SU-DHL-6 (cell line): ENCODE results near the gene COL5A1.

Experiments used
- EZH2phosphoT487 ChIP-seq: fragments of 200-600 bp; sonication (generic), shearing (Covaris generic); conservative IDR thresholded peaks from 2 replicates; pipeline ENCODE4 v1.6.1; 2018; ENCODE audit warnings: mild to moderate bottlenecking, antibody characterized with exemption, low read length, moderate library complexity, mixed read lengths
- TF ChIP-seq, protein P1 (sequence below): fragments of 200-600 bp; sonication (generic); IDR thresholded peaks from one replicate; pipeline ENCODE4 v1.5.1; 2017; ENCODE audit warnings: antibody characterized with exemption, mild to moderate bottlenecking, low read length, moderate library complexity; ENCODE audit not compliant: insufficient read depth, poor library complexity, severe bottlenecking

- TF ChIP-seq, protein P1, sequence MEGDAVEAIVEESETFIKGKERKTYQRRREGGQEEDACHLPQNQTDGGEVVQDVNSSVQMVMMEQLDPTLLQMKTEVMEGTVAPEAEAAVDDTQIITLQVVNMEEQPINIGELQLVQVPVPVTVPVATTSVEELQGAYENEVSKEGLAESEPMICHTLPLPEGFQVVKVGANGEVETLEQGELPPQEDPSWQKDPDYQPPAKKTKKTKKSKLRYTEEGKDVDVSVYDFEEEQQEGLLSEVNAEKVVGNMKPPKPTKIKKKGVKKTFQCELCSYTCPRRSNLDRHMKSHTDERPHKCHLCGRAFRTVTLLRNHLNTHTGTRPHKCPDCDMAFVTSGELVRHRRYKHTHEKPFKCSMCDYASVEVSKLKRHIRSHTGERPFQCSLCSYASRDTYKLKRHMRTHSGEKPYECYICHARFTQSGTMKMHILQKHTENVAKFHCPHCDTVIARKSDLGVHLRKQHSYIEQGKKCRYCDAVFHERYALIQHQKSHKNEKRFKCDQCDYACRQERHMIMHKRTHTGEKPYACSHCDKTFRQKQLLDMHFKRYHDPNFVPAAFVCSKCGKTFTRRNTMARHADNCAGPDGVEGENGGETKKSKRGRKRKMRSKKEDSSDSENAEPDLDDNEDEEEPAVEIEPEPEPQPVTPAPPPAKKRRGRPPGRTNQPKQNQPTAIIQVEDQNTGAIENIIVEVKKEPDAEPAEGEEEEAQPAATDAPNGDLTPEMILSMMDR = no peak
- no peak for TF ChIP-seq EZH2phosphoT487
Observed at GRCh38 chr9:134630393-134630790, 11.2 kb upstream of the COL5A1 start.
